WTC11 (cell line): Measurements from ENCODE around the gene SHBG.

Experiments
- CREB1 ChIP-seq: sonication (generic); formaldehyde crosslinking; IDR thresholded peaks from 2 replicates; pipeline ENCODE4 v1.8.0; 2023; ENCODE audit warnings: mild to moderate bottlenecking, missing genetic modification reagents
- TF ChIP-seq, protein P1 (sequence below): sonication (generic); formaldehyde crosslinking; conservative IDR thresholded peaks from 2 replicates; pipeline ENCODE4 v1.8.1; 2022; ENCODE audit warnings: mild to moderate bottlenecking, missing genetic modification reagents

- TF ChIP-seq, protein P1, sequence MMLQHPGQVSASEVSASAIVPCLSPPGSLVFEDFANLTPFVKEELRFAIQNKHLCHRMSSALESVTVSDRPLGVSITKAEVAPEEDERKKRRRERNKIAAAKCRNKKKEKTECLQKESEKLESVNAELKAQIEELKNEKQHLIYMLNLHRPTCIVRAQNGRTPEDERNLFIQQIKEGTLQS = no peak
- TF ChIP-seq CREB1 (CRISPR knock-in tag) = no peak
Measured at GRCh38 chr17:7614425-7615264, 15.3 kb upstream of the SHBG start, which contains the start of gene FXR2.
